ENCODE data around the gene OR51V1.

Gene OR51V1

DNA sequence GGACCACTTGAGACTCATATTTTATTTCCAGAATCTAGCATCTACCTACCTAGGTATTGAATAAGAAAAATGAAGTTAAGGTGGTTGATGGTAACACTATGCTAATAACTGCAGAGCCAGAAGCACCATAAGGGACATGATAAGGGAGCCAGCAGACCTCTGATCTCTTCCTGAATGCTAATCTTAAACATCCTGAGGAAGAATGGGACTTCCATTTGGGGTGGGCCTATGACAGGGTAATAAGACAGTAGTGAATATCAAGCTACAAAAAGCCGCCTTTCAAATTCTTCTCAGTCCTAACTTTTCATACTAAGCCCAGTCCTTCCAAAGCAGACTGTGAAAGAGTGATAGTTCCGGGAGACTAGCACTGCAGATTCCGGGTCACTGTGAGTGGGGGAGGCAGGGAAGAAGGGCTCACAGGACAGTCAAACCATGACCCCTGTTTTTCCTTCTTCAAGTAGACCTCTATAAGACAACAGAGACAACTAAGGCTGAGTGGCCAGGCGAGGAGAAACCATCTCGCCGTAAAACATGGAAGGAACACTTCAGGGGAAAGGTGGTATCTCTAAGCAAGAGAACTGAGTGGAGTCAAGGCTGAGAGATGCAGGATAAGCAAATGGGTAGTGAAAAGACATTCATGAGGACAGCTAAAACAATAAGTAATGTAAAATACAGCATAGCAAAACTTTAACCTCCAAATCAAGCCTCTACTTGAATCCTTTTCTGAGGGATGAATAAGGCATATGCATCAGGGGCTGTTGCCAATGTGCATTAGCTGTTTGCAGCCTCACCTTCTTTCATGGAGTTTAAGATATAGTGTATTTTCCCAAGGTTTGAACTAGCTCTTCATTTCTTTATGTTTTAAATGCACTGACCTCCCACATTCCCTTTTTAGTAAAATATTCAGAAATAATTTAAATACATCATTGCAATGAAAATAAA lies 24.3 kb upstream of the OR51V1 start:
- Mint-ChIP-seq H3K4me1 (no peaks in the 10 kb centered on the region), H3K4me3 (no peak overlapping the region), H3K36me3 (no peaks in the 10 kb centered on the region), H3K9me3 (peaks cover 0 to 2% of the 10 kb centered on the region in 2 donors), H3K27me3 (peaks cover 0 to under 1% of the 10 kb centered on the region in 2 donors), H3K27ac (no peak overlapping the region)
- DNase-seq = no peak
- no peak for ATAC-seq (replicated peaks)

DNA sequence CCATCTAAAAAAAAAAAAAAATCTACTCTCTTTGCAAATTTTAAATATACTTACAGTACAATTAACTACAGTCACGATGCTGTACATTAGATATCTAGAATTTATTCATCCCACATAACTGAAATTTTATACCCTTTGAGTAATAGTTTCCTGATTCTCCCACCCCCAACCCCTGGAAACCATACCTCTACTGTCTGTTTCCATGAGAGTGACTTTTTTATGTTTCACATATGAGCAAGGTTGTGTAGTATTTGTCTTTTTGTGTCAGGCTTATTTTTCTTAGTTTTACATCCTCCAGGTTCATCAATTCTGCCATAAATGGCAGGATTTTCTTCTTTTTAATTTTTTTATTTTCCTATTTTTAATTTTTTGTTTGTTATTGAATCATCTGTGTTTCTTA lies 23.2 kb upstream of the OR51V1 start:
- H3K4me3 Mint-ChIP-seq = no peak overlapping the region
- ATAC-seq (replicated peaks) = no peak

DNA sequence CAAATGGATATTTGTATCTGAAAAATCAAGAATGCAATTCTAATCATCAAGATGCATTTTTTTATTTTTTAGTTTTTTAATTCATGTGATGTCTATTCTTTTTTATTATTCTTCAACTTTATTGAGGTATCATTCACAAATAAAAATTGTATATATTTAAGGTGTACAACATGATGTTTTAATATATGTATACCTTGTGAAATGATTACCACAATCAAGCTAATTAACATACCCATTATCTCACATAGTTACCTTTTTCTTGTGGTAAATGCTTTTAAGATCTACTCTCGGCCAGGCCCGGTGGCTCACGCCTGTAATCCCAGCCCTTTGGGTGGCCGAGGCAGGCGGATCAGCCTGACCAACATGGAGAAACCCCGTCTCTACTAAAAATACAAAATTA lies 22.7 kb upstream of the OR51V1 start:
- Mint-ChIP-seq H3K27ac (no peak overlapping the region), H3K4me1 (no peaks in the 10 kb centered on the region), H3K9me3 (peaks cover 0 to 2% of the 10 kb centered on the region in 2 donors), H3K27me3 (peaks cover 0 to 4% of the 10 kb centered on the region in 2 donors), H3K36me3 (no peaks in the 10 kb centered on the region), H3K4me3 (no peak overlapping the region)
- DNase-seq = no peak
- ATAC-seq (replicated peaks) = no peak

More for the DNA sequence above, 23.2 kb upstream of the OR51V1 start:
- no peaks in the 10 kb centered on the region for H3K4me1 Mint-ChIP-seq
- peaks cover 0 to 2% of the 10 kb centered on the region in 2 donors for H3K9me3 Mint-ChIP-seq
- peaks cover 0 to 4% of the 10 kb centered on the region in 2 donors for H3K27me3 Mint-ChIP-seq
- DNase-seq = no peak
- H3K27ac Mint-ChIP-seq = no peak overlapping the region
- H3K36me3 Mint-ChIP-seq = no peaks in the 10 kb centered on the region

DNA sequence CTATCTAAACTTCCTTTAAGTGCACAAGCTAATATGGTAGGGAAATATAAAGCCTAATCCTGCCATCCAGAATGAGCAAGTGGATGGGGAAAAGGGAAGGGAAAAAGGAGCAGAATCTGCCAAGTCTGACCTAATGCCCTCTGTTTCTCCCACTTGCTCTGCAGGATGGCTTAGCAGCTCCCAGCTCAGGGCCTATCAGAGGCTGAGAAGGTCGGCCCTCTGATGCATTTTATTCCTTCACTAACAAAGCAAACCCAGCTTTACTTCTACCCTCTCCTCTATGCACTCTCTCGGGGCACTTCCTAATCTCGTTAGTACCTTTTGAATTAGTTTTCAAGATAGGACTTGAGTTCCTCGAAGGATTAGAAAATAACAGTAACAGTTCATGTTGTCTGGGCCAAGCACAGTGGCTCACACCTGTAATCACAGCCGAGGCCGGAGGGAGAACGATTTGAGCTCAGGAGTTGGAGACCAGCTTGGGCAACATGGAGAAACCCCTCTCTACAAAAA lies 9.9 kb upstream of the OR51V1 start:
- Mint-ChIP-seq H3K4me1 (no peaks in the 10 kb centered on the region), H3K9me3 (peaks cover 1 to 8% of the 10 kb centered on the region in 2 donors), H3K27ac (no peak overlapping the region), H3K4me3 (no peak overlapping the region), H3K36me3 (no peaks in the 10 kb centered on the region), H3K27me3 (no peaks in the 10 kb centered on the region)
- DNase-seq = no peak
- ATAC-seq (replicated peaks) = no peak

DNA sequence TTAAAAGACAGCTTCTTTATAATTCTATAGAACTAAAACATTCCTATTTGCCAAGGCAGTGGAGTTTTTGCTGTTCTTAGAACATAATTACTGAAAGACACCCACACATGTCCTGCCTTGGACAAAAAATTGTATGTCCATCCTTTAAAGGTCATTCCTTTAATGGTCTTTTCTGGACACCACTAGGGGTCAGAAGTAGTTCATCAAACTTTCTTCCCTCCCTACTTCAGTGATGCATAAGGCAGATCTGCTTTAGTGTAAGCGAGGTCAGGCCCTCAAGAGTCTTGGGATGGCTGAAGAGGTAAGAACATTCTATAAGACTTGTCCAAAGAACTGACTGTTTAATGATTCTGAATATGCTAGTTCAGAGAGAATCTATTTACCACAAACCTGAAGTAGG lies 4.3 kb upstream of the OR51V1 start:
- Mint-ChIP-seq H3K4me3 (no peak overlapping the region), H3K27me3 (peaks cover under 1 to 8% of the 10 kb centered on the region in 2 donors), H3K27ac (no peak overlapping the region), H3K36me3 (no peaks in the 10 kb centered on the region), H3K4me1 (no peaks in the 10 kb centered on the region), H3K9me3 (no peaks in the 10 kb centered on the region)
- DNase-seq (no peak), ATAC-seq (replicated peaks) (peak; percentile 39 to 48)

DNA sequence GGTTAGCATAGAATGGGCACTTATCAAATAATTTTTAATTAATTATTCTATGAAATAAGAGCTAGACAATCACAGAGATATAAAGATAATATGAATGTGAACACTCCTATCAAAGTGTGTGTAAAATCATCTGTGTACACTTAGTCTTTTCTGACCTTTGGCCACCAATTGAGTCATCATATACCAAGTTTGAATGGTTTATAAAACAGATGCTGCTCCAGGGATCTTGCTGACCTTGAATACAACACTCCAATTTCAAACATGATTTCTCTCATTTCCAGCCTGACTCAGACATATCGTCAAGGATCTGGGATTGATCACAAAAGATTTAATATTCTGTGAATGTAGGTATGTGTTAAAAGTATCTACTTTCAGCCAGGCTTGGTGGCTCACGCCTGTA lies 2.9 kb upstream of the OR51V1 start:
- Mint-ChIP-seq H3K36me3 (no peaks in the 10 kb centered on the region), H3K27me3 (peaks cover 4 to 12% of the 10 kb centered on the region in 2 donors), H3K9me3 (no peaks in the 10 kb centered on the region), H3K4me3 (no peak overlapping the region), H3K27ac (no peak overlapping the region), H3K4me1 (no peaks in the 10 kb centered on the region)
- DNase-seq (no peak), ATAC-seq (replicated peaks) (no peak)

DNA sequence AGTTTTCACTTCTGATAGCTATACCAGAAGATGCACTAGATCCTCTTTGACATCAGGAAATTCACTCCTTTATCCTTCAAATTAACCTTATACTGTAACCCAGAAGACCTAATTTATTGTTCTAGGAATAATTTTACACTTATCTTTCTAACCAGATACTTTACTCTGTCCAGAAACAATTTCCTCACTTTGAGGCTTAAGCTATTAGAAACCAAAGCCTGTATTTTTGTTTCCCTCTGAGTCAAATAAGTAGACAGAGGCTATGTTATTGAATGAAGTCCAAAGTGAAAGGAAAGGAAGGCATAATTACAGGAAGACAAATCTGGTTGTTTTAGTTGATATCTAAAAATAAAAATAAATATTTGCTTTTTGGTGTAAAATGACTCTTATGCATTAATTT lies 2.2 kb downstream of the OR51V1 start:
- Mint-ChIP-seq H3K27ac (no peak overlapping the region), H3K4me3 (no peak overlapping the region), H3K36me3 (no peaks in the 10 kb centered on the region), H3K4me1 (no peaks in the 10 kb centered on the region), H3K27me3 (peaks cover 4 to 12% of the 10 kb centered on the region in 2 donors), H3K9me3 (peaks cover 0 to under 1% of the 10 kb centered on the region in 2 donors)
- no peak for DNase-seq
- ATAC-seq (replicated peaks) = no peak

DNA sequence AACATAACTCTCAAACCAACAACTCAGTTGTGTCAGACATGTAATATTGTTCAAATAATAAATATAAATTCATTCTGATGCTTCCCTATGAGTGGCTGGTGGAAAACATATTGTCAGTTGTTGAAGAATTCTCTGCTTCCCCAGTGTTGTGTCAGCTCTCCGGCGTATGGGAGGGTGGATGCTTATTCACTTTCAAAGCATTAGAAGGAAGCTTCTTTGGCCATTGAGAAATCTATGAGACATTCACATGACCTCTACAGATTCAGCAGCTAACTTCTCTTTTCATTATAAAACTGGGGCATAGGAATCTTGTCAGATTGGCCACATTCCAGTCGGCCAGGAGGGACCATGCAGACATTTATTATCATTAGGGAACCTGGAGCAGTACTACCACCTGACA lies 2.9 kb downstream of the OR51V1 start:
- peaks cover 4 to 12% of the 10 kb centered on the region in 2 donors for H3K27me3 Mint-ChIP-seq
- no peaks in the 10 kb centered on the region for H3K4me1 Mint-ChIP-seq
- H3K36me3 Mint-ChIP-seq = no peaks in the 10 kb centered on the region
- H3K27ac Mint-ChIP-seq = no peak overlapping the region
- no peak overlapping the region for H3K4me3 Mint-ChIP-seq
- peaks cover 0 to 6% of the 10 kb centered on the region in 2 donors for H3K9me3 Mint-ChIP-seq
- DNase-seq = no peak
- no peak for ATAC-seq (replicated peaks)

DNA sequence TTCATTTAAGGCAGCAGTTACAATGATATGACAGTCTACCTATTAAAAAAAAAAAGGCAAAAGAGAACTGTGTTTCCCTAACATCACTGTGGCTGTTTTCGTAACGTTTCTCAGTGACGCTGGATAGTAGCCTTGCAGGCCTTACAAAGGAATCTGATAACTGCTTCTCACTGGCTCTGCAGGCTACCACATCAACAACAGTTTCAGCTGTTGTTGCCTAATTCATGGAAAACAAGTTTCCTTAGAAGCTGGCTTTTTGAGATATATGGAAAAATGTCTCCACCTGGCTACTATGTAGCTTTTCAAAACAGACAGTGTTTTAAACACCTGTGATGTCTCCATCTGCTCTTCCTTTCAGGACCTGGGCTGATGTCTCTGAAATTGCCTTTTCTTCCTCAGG lies 3.8 kb downstream of the OR51V1 start:
- Mint-ChIP-seq H3K9me3 (peaks cover 0 to 8% of the 10 kb centered on the region in 2 donors), H3K27ac (no peak overlapping the region), H3K4me1 (no peaks in the 10 kb centered on the region), H3K27me3 (peaks cover 4 to 12% of the 10 kb centered on the region in 2 donors), H3K36me3 (no peaks in the 10 kb centered on the region), H3K4me3 (no peak overlapping the region)
- DNase-seq (no peak), ATAC-seq (replicated peaks) (no peak)

DNA sequence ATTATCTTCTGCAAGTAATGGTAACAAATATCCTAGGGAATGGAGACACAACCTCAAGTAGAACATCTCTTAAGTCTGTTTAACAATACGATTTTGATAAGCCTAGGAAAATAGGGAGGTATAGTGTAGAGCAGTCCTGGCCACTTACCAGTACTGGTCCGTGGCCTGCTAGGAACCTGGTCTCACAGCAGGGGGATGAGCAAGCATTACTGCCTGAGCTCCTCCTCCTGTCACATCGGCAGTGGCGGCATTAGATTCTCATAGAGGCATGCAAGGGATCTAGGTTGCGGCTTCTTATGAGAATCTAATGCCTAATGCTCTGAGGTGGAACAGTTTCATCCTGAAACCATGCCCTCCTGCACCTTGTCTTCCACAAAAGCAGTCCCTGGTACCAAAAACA lies 4.4 kb downstream of the OR51V1 start:
- Mint-ChIP-seq H3K27me3 (peaks cover 4 to 12% of the 10 kb centered on the region in 2 donors), H3K4me1 (no peaks in the 10 kb centered on the region), H3K4me3 (no peak overlapping the region), H3K27ac (no peak overlapping the region), H3K36me3 (no peaks in the 10 kb centered on the region), H3K9me3 (peaks cover 2 to 12% of the 10 kb centered on the region in 2 donors)
- DNase-seq (no peak), ATAC-seq (replicated peaks) (no peak)

DNA sequence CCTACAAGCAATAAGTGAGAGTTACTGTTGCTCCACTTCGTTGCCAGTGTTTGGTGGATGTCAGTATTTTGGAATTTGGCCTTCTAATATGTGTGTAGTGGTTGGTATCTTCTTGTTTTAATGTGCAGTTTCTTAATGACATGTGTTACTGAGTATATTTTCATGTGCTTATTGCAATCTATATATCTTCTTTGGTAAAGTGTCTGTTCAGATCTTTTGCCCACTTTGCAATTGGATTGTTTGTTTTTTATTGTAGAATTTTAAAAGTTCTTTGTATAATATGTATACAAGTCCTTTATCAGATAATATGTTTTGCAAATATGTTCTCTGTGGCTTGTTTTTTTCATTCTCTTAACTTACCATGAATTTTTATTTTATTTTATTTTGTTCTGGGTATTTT lies 7.7 kb downstream of the OR51V1 start:
- Mint-ChIP-seq H3K27me3 (no peaks in the 10 kb centered on the region), H3K4me1 (no peaks in the 10 kb centered on the region), H3K4me3 (no peak overlapping the region), H3K27ac (no peak overlapping the region), H3K9me3 (peaks cover 9 to 16% of the 10 kb centered on the region in 2 donors), H3K36me3 (no peaks in the 10 kb centered on the region)
- DNase-seq (no peak), ATAC-seq (replicated peaks) (no peak)

DNA sequence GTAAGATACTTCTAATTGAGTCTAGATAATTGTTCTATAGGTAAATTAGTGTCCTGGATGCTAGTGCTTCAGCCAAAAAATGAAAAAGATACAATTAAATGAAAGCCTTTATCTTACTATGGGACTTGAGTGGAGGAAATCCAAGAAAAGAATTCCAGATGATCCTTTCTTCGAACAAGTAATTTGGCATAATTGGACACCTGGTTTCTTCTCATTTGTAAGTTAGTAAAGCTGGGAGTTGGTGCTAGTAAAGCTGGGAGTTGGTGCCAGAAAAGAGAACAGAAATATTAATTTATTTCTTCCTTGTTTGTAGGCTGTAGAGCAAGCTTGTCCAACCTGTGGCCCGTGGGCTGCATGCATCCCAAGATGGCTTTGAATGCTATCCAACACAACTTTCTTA lies 12.3 kb downstream of the OR51V1 start:
- Mint-ChIP-seq H3K27me3 (no peaks in the 10 kb centered on the region), H3K27ac (no peak overlapping the region), H3K36me3 (no peaks in the 10 kb centered on the region), H3K4me1 (no peaks in the 10 kb centered on the region), H3K4me3 (no peak overlapping the region), H3K9me3 (peaks cover 9 to 15% of the 10 kb centered on the region in 2 donors)
- ATAC-seq (replicated peaks) = no peak
- DNase-seq = no peak

DNA sequence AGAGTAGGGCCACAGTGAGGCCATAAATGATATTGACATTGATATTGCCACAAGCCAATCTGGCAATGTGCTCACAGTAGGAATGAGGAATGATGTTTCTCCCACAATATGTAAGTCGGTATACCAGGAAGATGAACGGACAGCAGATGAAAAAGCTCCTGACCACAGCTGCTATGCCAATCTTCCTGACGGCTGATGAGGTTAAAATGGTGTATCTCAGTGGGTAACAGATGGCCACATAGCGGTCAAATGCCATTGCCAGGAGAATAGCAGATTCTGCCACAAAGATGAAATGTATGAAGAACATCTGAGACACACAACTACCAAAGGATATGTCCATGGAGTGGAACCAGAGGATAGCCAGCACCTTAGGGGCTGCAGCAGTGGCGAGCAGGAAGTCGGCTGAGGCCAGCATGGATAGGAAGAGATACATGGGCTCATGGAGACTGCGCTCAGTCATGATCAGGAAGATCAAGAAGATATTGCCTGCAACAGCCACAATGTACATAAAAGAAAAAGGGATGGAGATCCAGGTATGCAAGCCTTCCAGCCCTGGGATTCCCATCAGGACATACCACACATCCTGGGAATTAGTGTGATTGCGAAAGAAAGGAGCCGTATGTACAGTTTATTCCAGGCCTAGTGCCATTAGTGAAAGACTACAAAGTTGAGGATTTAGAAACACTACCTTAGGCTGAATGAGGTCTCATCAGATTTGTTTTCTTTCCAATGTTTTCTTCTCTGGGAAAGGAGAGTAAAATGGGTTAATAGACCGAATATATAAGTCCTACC lies 22.2 kb downstream of the OR51V1 start:
- H3K4me1 Mint-ChIP-seq = no peaks in the 10 kb centered on the region
- H3K36me3 Mint-ChIP-seq = no peaks in the 10 kb centered on the region
- no peak overlapping the region for H3K4me3 Mint-ChIP-seq
- no peaks in the 10 kb centered on the region for H3K9me3 Mint-ChIP-seq
- peaks cover 0 to 5% of the 10 kb centered on the region in 2 donors for H3K27me3 Mint-ChIP-seq
- DNase-seq (no peak), ATAC-seq (replicated peaks) (no peak)
- H3K27ac Mint-ChIP-seq = no peak overlapping the region

DNA sequence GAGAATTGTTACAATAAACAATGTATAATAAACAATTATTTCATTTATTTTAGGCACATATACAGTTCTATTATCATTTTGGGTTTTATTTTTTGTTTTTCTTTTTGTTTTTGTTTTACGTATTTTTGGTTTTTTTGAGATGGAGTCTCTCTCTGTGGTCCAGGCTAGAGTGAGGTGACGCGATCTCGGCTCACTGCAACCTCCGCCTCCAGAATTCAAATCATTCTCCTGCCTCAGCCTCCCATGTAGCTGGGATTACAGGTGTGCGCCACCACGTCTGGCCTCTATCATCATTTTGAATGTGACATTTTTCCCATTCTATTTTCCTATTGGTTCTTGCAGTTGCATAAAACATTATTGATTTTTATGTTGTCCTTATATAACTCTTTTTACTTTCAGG lies 25.5 kb downstream of the OR51V1 start:
- Mint-ChIP-seq H3K27me3 (peaks cover 0 to 5% of the 10 kb centered on the region in 2 donors), H3K36me3 (no peaks in the 10 kb centered on the region)

More for the DNA sequence above, 25.5 kb downstream of the OR51V1 start:
- ATAC-seq (replicated peaks) (no peak), DNase-seq (no peak)
- H3K4me3 Mint-ChIP-seq = no peak overlapping the region
- H3K9me3 Mint-ChIP-seq = no peaks in the 10 kb centered on the region
- H3K27ac Mint-ChIP-seq = no peak overlapping the region
- no peaks in the 10 kb centered on the region for H3K4me1 Mint-ChIP-seq
